ENCODE data around the gene RIPK4. TPM values are rescaled to one million over a fixed set of nuclear protein-coding genes. Genes with fewer than 3 reads are reported as not detected.
A peak's percentile ranks its signal among the peaks of the same experiment; 100 is the strongest.

RIPK4 gene
- total RNA-seq, 1 experiment from 2014 or later, result 252 TPM

DNA sequence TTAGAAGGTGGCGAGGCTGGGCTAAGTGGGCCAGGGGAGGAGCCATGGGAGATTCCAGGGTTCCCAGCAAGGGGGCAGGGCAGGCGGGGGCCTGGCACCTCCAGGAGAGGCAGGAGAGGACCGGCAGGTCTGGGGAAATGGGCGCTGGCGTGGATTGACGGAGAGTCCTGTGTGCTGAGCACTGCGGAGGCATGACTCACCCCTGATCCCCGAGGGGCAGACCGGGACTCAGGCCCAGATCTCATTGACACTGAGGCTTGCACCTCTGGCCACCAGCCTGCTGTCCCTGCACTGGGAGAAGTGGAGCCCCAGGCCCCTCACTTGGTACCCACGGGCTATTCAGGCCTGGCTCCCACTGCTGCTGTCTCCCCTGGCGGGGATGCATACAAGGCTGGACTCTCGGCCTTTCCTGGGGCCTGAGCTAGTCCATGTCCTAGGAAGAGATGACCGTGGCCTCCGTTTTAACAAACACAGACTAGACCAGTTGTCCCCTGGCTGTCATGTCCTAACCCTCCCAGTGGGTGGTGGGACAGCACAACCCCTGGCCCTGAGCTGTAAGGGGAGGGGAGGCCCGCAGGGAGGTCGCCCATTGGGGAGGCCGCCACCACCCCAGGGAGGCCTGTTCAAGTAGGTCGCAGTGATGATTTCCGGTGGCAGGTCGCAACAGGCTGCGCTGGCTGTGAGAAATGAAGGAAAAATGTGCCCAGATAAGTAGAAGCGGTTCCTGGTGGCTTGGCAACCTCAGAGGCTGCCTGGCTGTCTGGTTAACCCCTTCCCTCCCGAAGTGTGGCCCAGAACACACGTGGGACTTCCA lies 39.7 kb downstream of the RIPK4 start:
- Histone ChIP-seq H3K9me2 (replicated peaks; ENCODE audit: low read length) (no peaks in the 10 kb centered on the region), H3K9ac (ENCODE audit: low read length) (peak overlapping the region; percentile 81), H3K27me3 (ENCODE audit: low read length) (no peaks in the 10 kb centered on the region), H3K36me3 (ENCODE audit: low read depth, low read length) (no peaks in the 10 kb centered on the region), H2AFZ (ENCODE audit: low read length) (peak overlapping the region; percentile 47), H4K20me1 (ENCODE audit: low read length) (no peaks in the 10 kb centered on the region), H3K4me1 (ENCODE audit: insufficient read depth, low read length) (peaks cover 41% of the 10 kb centered on the region), H3K27ac (ENCODE audit: low read length) (peak overlapping the region; percentile 96), H3K4me2 (ENCODE audit: low read length) (peak overlapping the region; percentile 71), H3K4me3 (ENCODE audit: low read length) (no peak overlapping the region), H3F3A (ENCODE audit: low read length, unreplicated experiment) (no peaks in the 10 kb centered on the region), H3K79me2 (ENCODE audit: low read length) (no peaks in the 10 kb centered on the region), H3K9me3 (ENCODE audit: low read length) (no peaks in the 10 kb centered on the region)
- CTCF ChIA-PET, result interaction anchor here (0.7 to 1.0 kb wide), 4 partner anchors 9 to 115 kb away, joined by 3 to 5 read pairs (median 3); no protein-coding TSS in a partner anchor
- DNase-seq (peak; percentile 87), ATAC-seq (peak; percentile 95)
- no TSS peak for BruUV-seq (replicated peaks)
- POLR2A ChIA-PET (ENCODE audit: unreplicated experiment), result interaction anchor here (0.6 kb wide), 1 partner anchor 34 kb away, joined by 3 read pairs; no protein-coding TSS in a partner anchor
- TF ChIP-seq, protein P1, sequence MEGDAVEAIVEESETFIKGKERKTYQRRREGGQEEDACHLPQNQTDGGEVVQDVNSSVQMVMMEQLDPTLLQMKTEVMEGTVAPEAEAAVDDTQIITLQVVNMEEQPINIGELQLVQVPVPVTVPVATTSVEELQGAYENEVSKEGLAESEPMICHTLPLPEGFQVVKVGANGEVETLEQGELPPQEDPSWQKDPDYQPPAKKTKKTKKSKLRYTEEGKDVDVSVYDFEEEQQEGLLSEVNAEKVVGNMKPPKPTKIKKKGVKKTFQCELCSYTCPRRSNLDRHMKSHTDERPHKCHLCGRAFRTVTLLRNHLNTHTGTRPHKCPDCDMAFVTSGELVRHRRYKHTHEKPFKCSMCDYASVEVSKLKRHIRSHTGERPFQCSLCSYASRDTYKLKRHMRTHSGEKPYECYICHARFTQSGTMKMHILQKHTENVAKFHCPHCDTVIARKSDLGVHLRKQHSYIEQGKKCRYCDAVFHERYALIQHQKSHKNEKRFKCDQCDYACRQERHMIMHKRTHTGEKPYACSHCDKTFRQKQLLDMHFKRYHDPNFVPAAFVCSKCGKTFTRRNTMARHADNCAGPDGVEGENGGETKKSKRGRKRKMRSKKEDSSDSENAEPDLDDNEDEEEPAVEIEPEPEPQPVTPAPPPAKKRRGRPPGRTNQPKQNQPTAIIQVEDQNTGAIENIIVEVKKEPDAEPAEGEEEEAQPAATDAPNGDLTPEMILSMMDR (conservative IDR thresholded peaks at IDR 0.05; ENCODE audit: low read depth, low read length), result peak; percentile 23; the same call in 1 of the 2 replicates
- TF ChIP-seq EZH2phosphoT487 (IDR thresholded peaks at IDR 0.05; ENCODE audit: borderline replicate concordance, low read length), result no peak
- TF ChIP-seq EZH2 (IDR thresholded peaks at IDR 0.05; ENCODE audit: low read length, unreplicated experiment), result no peak
- intact Hi-C loops (cut with micrococcal nuclease), result loop anchor here (1.0 kb wide), 1 partner anchor 23 kb away; no protein-coding TSS in a partner anchor

DNA sequence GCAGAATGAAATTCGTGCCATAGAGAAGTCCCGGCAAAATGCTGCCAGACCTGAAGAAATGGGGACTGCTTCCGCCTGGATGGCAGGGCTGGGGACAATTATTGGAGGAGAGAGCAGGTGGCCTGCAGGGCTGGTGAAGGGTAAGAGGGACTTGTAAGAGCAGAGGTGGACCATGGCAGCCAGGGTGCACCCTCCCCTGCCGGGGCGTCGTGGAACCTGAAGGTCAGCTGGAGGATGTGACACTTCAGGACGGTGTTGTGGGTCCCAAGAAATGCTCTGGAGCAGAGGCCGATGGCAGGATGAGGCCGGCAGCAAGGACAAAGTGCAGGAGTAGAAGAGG lies 40.3 kb downstream of the RIPK4 start:
- no peak overlapping the region for H3K4me3 ChIP-seq (ENCODE audit: low read length)
- intact Hi-C loops (cut with micrococcal nuclease), result no loop called here
- no peaks in the 10 kb centered on the region for H3K27me3 ChIP-seq (ENCODE audit: low read length)
- H3K36me3 ChIP-seq (ENCODE audit: low read depth, low read length), result no peaks in the 10 kb centered on the region
- no peaks in the 10 kb centered on the region for H3F3A ChIP-seq (ENCODE audit: low read length, unreplicated experiment)
- H2AFZ ChIP-seq (ENCODE audit: low read length), result peak overlapping the region; percentile 47
- POLR2A ChIA-PET (ENCODE audit: unreplicated experiment), result interaction anchor here (0.6 kb wide), 1 partner anchor 35 kb away, joined by 3 read pairs; no protein-coding TSS in a partner anchor
- H3K9ac ChIP-seq (ENCODE audit: low read length), result peak overlapping the region; percentile 81
- no peak for TF ChIP-seq EZH2 (IDR thresholded peaks at IDR 0.05; ENCODE audit: low read length, unreplicated experiment)
- H3K9me3 ChIP-seq (ENCODE audit: low read length), result no peaks in the 10 kb centered on the region
- CTCF ChIA-PET, result interaction anchor here (0.8 to 1.0 kb wide), 3 partner anchors 42 to 114 kb away, joined by 3 read pairs; no protein-coding TSS in a partner anchor
- peak overlapping the region; percentile 71 for H3K4me2 ChIP-seq (ENCODE audit: low read length)
- H3K79me2 ChIP-seq (ENCODE audit: low read length), result no peaks in the 10 kb centered on the region
- no TSS peak for BruUV-seq (replicated peaks)
- no peak for ATAC-seq
- H3K27ac ChIP-seq (ENCODE audit: low read length), result peak overlapping the region; percentile 96
- peaks cover 41% of the 10 kb centered on the region for H3K4me1 ChIP-seq (ENCODE audit: insufficient read depth, low read length)
- H4K20me1 ChIP-seq (ENCODE audit: low read length), result no peaks in the 10 kb centered on the region
- H3K9me2 ChIP-seq (replicated peaks; ENCODE audit: low read length), result no peaks in the 10 kb centered on the region
- DNase-seq, result no peak

DNA sequence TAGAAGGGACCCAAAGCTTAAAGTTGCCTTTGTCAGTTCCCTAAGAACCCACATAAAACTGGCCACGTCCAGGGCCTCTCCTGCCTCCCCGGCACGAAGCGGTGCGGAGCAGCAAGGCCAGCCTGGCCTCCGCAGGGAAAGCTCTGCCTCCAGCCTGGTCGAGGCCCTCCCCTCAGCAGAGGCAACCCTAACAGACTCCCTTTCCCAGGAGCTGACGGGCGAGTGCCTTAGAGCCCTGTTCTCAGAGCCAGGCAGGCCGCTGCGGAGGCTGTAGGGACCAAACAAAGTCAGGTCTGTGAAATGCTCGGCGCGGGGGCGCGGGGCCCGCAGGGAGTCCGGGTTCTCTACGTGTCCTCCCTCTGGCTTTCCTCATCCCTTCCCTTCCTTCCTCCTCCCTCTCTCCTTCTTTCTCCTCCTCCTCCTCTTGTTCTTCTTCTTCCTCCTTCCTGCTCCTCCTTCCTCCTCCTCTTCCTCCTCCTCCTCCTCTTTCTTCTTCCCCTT lies 40.7 kb downstream of the RIPK4 start:
- no peaks in the 10 kb centered on the region for H4K20me1 ChIP-seq (ENCODE audit: low read length)
- no peak overlapping the region for H3K4me3 ChIP-seq (ENCODE audit: low read length)
- H3K9ac ChIP-seq (ENCODE audit: low read length), result peak overlapping the region; percentile 81
- H3K9me3 ChIP-seq (ENCODE audit: low read length), result no peaks in the 10 kb centered on the region
- TF ChIP-seq EZH2 (IDR thresholded peaks at IDR 0.05; ENCODE audit: low read length, unreplicated experiment) (no peak), EZH2phosphoT487 (IDR thresholded peaks at IDR 0.05; ENCODE audit: borderline replicate concordance, low read length) (no peak)
- TF ChIP-seq, protein P1 (conservative IDR thresholded peaks at IDR 0.05; ENCODE audit: low read depth, low read length), result no peak
- H3K9me2 ChIP-seq (replicated peaks; ENCODE audit: low read length), result no peaks in the 10 kb centered on the region
- H3K27ac ChIP-seq (ENCODE audit: low read length), result peak overlapping the region; percentile 96
- ATAC-seq, result no peak
- BruUV-seq (replicated peaks), result no TSS peak
- H3K4me2 ChIP-seq (ENCODE audit: low read length), result no peak overlapping the region
- H3K36me3 ChIP-seq (ENCODE audit: low read depth, low read length), result no peaks in the 10 kb centered on the region
- ChIA-PET POLR2A (ENCODE audit: unreplicated experiment) (no interaction called here), CTCF (no interaction called here)
- H3K4me1 ChIP-seq (ENCODE audit: insufficient read depth, low read length), result peaks cover 41% of the 10 kb centered on the region
- no peaks in the 10 kb centered on the region for H3K79me2 ChIP-seq (ENCODE audit: low read length)
- H2AFZ ChIP-seq (ENCODE audit: low read length), result no peak overlapping the region
- no peaks in the 10 kb centered on the region for H3K27me3 ChIP-seq (ENCODE audit: low read length)
- DNase-seq, result no peak
- H3F3A ChIP-seq (ENCODE audit: low read length, unreplicated experiment), result no peaks in the 10 kb centered on the region
- intact Hi-C loops (cut with micrococcal nuclease), result no loop called here
